Measurements from ENCODE around the gene ATXN1. TPM values are rescaled to one million over a fixed set of nuclear protein-coding genes. Genes with fewer than 3 reads are reported as not detected.

Gene ATXN1
- polyA plus RNA-seq, 1 donor from 2014 or later: 28.2 TPM

- no peaks in the 10 kb centered on the region for H3K9me2 ChIP-seq (ENCODE audit: insufficient read depth, low read length)
- peak overlapping the region; percentile 87 for H3K27ac ChIP-seq (ENCODE audit: low read length)
- no peaks in the 10 kb centered on the region for H3K9me3 ChIP-seq (ENCODE audit: low read length)
- H3K4me2 ChIP-seq (ENCODE audit: low read length): peak overlapping the region; percentile 82
- H4K20me1 ChIP-seq (ENCODE audit: insufficient read depth): no peaks in the 10 kb centered on the region
- no peaks in the 10 kb centered on the region for H3K79me2 ChIP-seq (replicated peaks; ENCODE audit: insufficient read depth, low read length)
- H3K4me3 ChIP-seq (ENCODE audit: low read length): peak overlapping the region; percentile 82
- TF ChIP-seq TAF1 (IDR thresholded peaks at IDR 0.05; ENCODE audit: low read depth) (no peak), POLR2AphosphoS5 (IDR thresholded peaks at IDR 0.05) (no peak), MXI1 (conservative IDR thresholded peaks at IDR 0.05; ENCODE audit: poor library complexity, severe bottlenecking) (no peak), RAD21 (conservative IDR thresholded peaks at IDR 0.05) (peak; percentile 87), EP300 (conservative IDR thresholded peaks at IDR 0.05; ENCODE audit: poor library complexity, severe bottlenecking) (no peak), REST (IDR thresholded peaks at IDR 0.05; ENCODE audit: borderline replicate concordance) (no peak), CTCF (IDR thresholded peaks at IDR 0.05; ENCODE audit: poor library complexity, severe bottlenecking) (peak; percentile 82), EZH2 (IDR thresholded peaks at IDR 0.05; ENCODE audit: borderline replicate concordance, insufficient read depth, low read length, poor library complexity, severe bottlenecking) (no peak), SMC3 (conservative IDR thresholded peaks at IDR 0.05; ENCODE audit: poor library complexity) (peak; percentile 91)
- no peaks in the 10 kb centered on the region for H3K36me3 ChIP-seq (ENCODE audit: insufficient read depth, low read length)
- peak overlapping the region; percentile 97 for H3K9ac ChIP-seq (ENCODE audit: low read length)
- no peak overlapping the region for H2AFZ ChIP-seq (ENCODE audit: low read depth, low read length)
- no peaks in the 10 kb centered on the region for H3K27me3 ChIP-seq (ENCODE audit: insufficient read depth, low read depth, low read length)
- H3F3A ChIP-seq (ENCODE audit: insufficient read depth, low read length, poor library complexity, severe bottlenecking): peaks cover 3% of the 10 kb centered on the region
Observed at GRCh38 chr6:16764188-16764950, 3.1 kb upstream of the ATXN1 start.

GRCh38 chr6:16762550-16763477 is 1.6 kb upstream of the ATXN1 start:
- Histone ChIP-seq H3K36me3 (ENCODE audit: insufficient read depth, low read length) (no peaks in the 10 kb centered on the region), H3K9ac (ENCODE audit: low read length) (peak overlapping the region; percentile 97), H4K20me1 (ENCODE audit: insufficient read depth) (no peaks in the 10 kb centered on the region), H3K27me3 (ENCODE audit: insufficient read depth, low read depth, low read length) (no peaks in the 10 kb centered on the region), H3F3A (ENCODE audit: insufficient read depth, low read length, poor library complexity, severe bottlenecking) (peaks cover 4% of the 10 kb centered on the region), H3K9me2 (ENCODE audit: insufficient read depth, low read length) (no peaks in the 10 kb centered on the region), H3K27ac (ENCODE audit: low read length) (peak overlapping the region; percentile 87), H3K4me3 (ENCODE audit: low read length) (peak overlapping the region; percentile 82), H2AFZ (ENCODE audit: low read depth, low read length) (peak overlapping the region; percentile 61), H3K79me2 (replicated peaks; ENCODE audit: insufficient read depth, low read length) (no peaks in the 10 kb centered on the region), H3K4me2 (ENCODE audit: low read length) (peak overlapping the region; percentile 82), H3K9me3 (ENCODE audit: low read length) (no peaks in the 10 kb centered on the region)
- no peak for TF ChIP-seq TAF1 (IDR thresholded peaks at IDR 0.05; ENCODE audit: low read depth)
- TF ChIP-seq CTCF (IDR thresholded peaks at IDR 0.05; ENCODE audit: poor library complexity, severe bottlenecking): peak; percentile 67
- peak; percentile 65 for TF ChIP-seq RAD21 (conservative IDR thresholded peaks at IDR 0.05)
- no peak for TF ChIP-seq POLR2AphosphoS5 (IDR thresholded peaks at IDR 0.05)
- peak; percentile 55 for TF ChIP-seq SMC3 (conservative IDR thresholded peaks at IDR 0.05; ENCODE audit: poor library complexity)

Data from neural cell (in vitro differentiated cells).